GM21515 (cell line): Measurements from ENCODE around the gene NEUROG2.

Experiments used
- ATAC-seq: cut with Tn5 transposase; IDR thresholded peaks from one replicate; pipeline ENCODE4 v1.9.1; 2021; ENCODE audit not compliant: unreplicated experiment

The NEUROG2 gene

DNA sequence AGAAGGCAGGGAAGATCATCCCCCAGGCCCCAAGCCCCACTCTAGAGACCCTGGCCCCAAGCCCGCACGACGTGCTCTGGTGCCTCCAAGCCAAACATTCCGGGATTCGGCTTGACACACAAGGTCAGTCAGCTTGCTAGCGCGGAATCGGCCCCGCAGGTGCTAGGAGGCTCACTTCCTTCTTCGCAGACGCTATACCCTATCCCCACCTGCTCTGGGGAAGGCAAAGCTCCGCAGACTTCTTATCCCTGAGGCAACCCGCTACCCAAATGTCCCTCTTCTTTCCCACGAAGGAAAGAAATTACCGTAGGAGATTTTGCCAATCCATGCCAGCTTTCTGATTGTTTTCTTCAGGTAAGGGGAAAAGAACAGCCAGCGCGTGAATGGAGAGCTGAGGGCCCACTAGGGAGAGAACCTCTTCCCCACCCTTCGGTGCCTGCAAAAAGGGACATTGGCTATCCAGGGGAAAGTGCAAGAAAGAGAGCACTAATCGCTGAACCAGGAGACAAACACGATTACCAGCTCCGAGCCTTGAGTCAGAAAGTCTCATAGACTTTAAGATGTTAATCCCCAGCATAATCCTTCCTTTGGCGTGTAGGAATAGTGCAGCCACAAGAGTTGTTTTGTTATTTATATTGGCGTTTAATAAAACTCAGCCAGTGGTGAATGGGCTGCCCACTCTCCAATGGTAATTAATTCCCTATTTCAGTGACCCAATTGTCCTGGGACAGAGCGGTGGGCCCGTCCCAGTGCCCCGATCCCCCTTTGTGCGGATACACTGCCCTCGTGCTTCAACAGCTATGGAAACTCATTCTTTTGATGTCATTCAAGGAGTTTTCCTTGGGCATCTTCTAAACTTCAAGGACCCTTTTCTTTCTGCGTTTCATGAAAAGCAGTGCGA lies 5.4 kb upstream of the NEUROG2 start:
- ATAC-seq, result peak; percentile 22

DNA sequence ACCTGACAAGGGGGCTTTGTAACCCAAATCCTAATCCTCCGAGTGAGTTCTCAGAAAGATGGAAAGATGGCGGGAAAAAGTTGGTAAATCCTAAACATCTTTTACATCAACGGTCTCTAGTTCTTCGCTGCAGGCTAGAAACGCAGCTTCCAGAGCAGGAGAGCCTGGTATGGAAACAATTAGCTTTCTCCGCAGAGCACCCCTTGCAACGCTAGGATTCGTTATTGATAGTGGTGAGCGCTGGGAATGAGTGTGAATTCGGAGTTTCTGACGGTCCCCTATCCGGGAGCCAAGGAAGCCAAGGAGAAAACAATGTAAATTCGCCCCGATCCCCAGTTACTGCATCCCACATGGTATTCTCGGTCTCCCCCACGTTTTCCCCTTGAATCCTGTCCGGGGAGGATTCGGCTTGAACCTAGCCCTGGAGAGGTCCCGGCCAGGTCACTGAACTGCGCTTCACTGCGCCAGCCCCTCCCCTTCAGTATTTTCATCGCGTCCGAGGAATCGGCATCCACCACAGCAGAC lies 4.7 kb upstream of the NEUROG2 start:
- ATAC-seq, result no peak

DNA sequence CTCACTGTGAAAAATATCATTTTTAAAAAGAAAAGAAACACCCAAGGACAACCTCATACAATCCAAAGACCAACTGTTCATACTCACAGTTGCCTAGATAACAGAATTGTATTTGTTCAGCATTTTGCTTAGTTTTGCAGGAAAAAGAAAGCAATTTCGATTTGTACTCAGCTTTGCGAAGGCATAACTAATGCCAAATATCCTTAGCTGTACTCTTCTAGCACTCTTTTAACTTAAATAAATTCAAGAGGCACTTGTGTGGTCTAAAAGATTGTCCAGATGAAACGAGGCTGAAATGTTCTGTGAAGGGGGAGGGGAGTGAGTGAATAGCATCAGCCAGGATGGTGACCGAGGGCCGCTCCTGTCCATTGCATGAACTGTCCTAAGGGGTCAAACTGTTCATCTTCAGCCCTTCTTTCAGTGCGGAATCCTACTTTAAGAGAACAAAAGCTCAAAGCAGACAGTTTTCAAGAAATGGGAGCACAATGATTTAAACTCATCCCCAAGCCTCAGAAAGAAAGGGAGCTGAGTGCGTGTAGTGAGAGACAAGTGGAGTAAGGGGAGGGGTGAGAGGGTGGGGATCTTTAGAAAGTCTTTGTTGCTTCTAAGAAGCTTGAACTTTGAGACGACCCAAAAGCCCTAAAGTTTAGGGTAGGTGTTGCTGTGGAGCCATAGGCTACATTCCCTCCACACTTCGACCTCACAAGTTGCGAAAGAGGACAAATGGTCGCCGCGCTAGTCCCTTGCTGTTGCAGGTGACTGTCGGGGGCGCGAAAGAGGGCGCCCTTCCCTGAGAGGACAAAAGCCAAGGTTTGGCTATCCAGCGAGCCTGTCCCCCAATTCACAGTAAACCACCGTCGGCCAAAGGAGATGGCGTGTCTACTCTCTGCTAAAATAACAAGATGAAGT lies 4.0 kb upstream of the NEUROG2 start:
- ATAC-seq, result no peak

DNA sequence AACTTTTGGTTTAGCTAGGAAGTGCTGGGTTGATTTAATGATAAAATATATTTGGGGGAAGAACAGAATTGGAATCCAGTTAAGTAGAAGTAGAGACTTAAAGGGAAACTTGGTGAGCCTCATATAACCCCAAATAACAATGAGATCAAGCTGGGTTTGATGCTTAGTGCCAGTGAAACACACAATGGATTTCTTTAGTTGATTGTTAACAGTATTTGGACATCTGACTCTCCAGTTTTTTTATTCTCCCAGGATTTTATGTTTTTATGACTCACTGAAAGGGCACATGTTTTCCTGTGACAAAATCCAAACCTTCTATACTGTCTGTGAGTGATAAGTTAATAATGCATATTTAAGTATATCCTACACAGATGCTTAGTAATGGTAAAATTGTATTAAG lies 2.7 kb upstream of the NEUROG2 start:
- no peak for ATAC-seq

DNA sequence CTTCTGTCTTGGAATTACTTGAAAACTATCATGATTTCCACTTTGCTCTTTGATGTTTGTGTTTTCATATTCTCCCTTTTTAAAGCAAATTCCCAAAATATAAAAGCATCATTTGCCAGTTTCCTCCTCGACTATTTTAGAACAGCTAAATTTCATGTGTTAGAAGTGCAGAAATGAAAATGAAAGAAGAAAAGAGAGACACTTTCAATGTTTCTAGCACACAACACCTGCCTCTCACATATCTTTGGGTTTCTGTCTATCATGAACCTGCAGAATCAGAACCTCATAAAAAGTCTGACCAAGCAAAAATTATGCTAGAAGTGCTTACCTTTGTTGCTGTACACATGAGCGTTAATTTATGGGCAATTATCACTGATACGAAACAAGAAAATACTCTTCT lies 1.9 kb upstream of the NEUROG2 start:
- no peak for ATAC-seq

DNA sequence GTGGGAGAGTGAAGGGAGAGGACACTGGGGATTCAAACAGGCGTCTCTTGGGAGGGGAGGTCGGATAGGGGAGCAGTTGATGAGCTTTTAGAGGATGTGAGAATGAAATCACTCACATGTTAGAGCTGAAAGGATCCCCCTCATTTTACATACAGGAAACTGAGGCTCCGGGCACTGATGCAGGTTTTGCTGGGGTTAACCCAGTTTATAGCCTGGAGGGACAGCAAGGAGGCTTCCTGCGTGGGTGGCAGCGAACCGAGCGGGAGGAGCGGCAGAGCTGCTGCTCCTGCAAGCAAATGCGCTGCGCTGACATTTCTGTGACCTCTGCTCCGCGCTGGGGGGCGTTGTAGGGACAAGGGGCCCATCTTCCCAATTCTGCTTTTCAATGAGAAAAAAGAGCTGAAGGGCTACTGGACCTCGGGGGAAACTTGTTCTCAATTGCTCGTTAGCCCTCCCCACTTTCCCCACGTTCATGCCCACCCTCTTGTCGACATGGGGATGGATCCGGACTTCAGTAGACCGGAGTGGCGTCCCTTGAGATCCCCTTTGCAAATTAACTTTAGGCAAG lies 1.2 kb upstream of the NEUROG2 start:
- ATAC-seq, result peak; percentile 32

DNA sequence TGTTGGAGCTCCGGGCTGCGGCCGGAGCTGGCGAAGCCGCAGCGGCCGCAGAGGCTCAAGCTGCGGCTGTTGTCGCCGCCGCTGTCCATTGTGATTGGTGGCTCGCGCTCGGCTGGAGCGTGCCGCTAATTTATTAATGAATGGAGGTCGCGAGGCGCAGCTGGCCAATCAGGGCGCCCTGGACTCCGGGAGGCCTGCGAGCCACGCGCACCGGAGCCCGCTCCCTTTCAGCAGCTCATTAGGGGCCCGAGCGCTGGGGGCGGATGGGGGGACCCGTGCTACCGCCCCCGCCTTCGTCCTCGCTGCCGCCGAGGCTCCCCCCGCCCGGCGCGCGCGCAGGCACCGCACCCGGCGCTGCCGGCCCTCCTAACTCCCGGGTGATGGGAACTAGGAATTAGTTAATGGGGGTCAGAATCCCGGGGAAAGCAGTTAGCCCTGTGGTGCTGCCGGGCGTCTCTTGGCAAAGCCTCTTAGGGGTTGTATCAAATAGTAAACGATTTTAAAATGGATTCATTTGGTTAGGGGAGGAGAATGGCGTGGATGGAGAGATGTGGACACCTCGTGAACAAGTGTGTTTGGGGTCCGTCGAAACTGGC lies 589 bp upstream of the NEUROG2 start:
- peak; percentile 29 for ATAC-seq

DNA sequence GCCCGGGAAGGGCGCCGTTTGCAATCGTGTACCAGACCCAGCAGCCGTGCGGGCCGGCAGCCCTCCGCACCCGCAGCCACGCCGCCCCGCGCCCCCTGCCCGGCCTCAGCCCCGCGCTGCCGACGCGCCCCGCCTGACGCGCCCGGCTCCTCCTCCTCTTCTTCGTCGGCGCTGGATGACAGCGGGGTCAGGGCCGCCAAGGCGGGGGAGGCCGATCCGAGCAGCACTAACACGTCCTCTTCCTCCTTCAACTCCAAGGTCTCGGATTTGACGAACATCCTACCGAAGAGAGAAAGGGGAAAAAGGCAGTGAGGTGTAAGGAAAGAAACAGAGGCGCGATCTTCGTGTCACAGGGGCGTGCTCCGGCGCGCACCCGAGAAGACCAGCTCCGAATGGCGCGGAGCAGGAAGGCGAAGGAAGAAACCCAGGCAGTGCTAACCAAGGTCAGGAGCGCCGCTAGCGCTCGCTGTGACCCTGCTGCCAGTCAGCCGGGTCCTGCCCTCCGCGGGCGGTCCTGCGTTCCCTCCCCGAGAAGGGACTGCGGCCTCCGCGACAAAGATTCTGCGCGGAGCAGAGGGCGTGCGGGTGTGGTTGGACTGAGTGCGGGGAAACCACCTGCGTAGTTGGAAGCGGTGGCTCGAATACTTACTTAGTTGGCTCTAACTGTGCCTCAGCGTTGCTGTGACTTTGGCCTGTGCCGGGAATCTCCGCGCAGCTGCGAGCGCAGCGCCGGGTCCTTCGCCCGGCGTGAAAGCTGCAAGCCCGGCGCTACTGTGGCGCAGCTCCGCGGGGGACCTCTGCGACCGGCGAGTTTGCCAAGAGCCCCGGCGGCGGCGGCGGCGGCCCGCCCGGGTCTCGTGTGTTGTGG lies 548 bp downstream of the NEUROG2 start:
- peak; percentile 33 for ATAC-seq

DNA sequence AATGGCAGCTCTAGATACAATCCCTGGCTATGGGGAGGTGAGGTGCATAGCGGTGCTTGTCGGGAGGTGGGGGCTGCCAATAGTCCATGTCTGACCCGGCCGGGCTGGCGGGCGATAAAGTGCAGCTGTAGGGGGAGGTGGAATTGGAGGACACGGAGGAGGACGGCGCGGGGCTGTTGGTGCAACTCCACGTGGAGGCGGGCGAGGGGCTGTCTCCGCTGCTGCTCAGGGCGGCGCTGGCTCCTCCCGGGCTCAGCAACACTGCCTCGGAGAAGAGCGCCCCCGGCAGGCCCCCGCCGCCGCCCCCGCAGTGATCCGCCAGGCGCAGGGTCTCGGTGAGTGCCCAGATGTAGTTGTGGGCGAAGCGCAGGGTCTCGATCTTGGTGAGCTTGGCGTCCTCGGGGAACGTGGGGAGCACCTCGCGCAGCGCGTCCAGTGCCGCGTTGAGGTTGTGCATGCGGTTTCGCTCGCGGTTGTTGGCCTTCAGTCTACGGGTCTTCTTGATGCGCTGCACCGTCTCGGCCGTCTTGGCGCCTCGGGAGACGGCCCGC lies 1.3 kb downstream of the NEUROG2 start:
- ATAC-seq, result peak; percentile 4

DNA sequence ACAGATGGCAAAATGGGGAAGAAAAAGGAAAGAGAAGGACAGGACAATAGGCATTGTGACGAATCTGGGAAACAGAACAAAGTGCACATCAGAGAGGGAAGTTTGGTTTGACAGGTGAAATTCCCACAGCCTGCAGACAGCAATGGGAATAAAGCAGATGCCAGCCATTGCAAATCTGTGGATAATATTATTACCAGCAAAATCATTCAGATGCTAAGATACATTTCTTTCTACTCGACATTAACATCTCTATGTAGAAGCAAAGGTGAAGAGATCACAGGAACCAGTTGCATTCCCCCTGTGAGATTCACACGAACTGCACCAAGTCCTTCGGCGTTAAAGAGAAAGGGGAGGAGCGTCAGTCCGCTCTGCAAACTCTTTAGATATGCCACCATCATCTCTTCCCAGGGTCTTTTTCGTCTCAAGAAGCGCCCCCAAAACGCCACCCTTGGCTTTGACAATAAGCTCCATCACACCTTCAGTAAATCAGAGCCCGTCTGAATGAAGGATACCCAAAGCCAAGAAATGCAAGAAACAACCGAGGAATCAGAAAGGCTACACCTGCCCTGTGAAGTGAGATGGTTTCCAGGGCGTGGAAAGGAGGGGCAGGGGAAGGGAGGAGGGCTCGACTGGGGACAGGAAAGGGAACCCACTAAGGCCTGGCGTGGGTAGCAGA lies 1.9 kb downstream of the NEUROG2 start:
- peak; percentile 3 for ATAC-seq

DNA sequence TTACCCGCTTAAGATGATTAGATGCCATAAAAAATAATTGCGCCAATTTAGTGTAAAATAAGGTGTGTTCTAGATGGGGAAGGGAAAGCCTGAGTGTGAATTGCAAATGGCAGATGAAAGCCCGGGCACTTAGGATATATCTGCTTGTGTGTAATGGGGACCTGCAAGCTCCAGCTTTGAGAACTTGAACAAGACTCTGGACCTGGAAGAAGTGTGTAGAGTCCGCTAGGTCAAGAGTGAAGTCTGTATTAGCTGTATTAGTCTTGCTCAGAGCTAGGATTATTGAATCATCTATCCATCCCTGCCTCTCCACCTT lies 4.2 kb downstream of the NEUROG2 start:
- ATAC-seq, result no peak

DNA sequence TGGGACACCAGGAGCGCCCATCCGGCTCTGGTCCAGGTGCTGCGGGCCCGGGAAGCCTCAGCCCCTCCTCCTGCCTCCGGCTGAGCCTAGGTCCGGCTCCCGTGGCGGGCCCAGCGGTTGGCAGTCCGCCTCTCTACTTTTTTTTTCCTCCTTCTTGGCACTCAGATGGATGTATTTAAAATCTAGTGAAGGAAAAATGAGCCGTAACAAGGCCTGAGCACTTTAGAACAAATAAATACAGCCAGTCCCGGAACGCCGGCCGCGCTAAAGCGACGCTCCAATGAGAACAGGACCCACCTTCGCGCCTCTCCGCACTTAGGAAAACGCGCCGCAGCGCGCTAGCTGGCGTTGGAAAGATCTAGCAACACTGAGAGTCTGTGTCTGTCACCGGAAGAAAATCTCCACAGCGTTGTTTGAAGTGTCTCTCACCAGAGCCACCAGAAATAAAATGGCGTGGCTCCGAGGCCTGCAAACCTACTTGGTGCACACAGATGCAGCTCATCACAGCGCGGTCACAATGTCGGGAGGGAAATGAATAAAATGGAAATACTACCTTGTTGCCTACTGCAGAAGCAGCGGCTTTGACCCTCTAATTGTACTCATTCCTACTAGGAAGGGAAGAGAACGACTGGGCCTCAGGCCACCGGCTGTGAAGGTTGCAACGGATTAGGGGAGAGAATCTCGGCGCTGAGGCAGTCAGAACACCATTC lies 4.7 kb downstream of the NEUROG2 start:
- no peak for ATAC-seq

DNA sequence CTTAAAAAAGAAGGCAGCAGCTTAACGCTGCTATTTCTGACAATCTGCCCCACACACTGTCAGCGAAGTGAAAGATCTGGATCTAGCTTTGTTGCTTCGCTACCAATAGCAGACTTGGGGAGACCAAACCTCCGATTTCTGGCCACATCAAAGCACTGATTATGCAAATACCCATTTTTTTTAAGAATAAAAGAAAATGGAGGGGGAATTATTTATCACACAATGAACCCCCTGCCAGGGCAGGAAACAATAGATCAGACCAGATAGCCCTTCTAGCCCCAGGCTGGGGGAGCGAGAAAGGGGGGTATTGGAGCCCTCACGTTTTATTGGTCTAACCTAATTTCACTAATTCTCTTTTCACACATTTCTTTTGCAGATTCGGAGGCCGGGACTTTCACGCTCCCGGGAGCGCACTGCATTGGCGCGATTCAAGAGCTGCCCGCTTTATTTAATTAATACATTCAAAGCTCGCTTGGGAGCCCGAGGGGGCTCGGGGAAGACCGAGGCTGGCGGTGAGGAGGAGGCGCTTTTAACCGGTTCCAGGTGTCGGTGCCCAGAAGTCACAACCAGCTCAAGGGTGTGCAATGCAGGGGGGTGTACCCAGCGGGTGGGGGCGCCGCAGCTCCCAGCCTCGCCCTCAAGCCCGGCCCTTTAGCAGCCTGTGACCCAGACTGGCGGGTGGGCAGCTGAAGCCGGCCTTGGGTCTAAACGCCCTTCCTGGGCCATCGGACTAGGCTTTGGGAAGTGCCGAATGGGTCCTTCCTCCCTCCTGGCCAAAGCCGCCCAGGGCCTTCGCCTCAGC lies 5.5 kb downstream of the NEUROG2 start:
- no peak for ATAC-seq

DNA sequence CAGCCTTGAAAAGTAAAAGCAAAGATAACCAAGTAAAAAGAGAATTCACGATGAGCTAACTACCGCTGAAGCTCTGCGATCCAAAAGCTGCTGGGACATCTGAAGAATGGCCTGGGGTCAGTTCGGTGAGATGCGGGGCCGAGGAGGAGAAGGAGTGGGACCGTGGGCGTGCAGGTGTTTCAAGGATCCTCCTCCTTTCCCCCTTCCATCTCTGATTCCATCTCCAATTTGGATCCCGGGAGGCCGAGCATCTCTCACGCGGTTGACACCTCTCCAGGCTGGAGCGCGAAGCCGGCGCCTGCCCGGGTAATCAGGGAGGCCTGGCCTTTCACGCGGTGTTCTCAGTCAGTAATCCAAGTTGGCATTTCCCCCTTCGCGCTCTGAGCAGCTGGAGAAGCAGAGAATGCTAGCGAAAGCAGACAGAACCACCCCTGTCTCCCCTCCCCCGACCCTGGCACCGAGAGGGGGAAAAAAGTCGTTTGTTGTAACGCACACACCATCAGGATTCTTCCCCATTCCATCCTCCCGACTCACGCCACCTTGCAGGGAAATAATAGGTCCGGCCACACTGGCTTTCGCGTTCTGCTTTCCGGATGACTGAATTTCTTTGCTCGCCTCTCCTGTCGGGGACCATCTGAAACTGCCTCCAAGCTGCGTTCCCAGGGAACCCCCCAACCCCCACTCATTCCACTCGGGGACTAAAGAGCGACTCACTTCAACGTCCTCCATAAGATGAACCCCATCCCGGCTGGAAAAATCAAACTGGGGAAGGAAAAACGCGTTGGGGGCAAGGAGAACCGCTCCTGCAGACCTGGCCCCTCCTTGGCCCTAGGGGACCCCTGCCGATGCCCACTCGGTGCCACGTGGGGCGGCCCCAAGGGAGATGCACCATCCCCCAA lies 6.5 kb downstream of the NEUROG2 start:
- ATAC-seq, result no peak

DNA sequence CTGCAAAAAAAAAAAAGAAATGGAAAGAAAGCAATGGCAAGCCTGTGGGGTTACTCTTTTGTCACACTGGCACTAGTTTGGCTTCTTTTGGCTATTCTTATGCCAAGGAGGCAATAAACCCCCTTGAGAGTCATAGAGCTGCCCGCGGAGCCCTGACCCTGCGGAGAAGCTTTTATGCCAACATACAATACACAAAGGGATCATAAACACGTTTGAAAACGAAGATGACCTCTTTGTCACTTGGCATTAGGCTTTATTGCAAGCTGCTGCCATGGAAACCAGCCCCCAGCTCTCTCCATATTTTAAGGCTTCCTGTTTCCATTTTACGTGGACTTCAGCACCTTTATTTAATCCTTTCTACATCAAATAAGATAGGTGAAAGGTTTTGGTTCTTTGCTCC lies 7.6 kb downstream of the NEUROG2 start:
- ATAC-seq, result no peak

DNA sequence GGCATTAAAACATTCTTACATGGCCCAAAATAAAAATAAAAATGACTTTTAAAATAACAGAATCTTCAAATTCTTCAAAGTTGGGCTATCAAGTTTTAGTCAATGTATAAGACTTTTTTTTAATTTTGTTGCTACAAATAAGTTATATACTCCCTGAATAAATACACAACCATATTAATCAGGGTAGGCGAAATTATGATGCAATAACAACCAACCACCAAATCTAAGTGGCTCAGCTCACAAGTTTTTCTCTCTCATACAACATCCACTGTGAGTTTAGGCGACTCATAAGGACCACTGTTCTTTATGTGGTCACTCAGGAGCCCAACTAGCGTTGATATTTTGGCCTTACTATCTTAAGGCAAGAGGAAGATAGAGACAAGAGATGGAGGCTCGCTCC lies 11.2 kb downstream of the NEUROG2 start:
- ATAC-seq, result no peak

DNA sequence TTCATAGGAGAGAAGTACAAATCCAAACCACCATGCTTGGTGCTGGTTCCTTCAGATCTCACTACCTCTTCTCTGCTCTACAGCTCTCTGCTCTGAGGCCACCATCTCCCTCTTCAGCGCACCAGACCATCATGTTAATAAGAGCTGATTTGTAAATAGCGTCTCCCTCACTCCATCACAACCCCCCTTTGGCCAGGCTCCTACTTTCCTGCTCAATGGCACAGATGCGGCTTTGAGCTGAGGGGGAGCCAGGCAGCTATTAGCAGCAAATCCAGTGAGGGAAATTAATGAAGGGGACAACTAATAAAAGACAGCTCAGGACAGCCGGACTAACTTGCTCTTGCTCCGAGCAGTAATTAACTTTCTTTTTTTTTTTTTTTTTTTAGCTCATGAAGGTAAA lies 13.1 kb downstream of the NEUROG2 start:
- ATAC-seq, result no peak
